HCT116 (cell line): Measurements from ENCODE around the gene SLC35A1. TPM values are rescaled to one million over a fixed set of nuclear protein-coding genes. Genes with fewer than 3 reads are reported as not detected.

Experiments
- ATAC-seq: fragments of 200-7000 bp; cut with Tn5 transposase; 2 replicates; pipeline ENCODE4 v1.9.1; 2020; ENCODE audit warnings: mild to moderate bottlenecking, moderate library complexity
- BruUV-seq: library from RNA; stranded (reverse); fragments of 400-500 nt; replicated peaks from 2 replicates; lab custom pipeline; 2021; lab: Mats Ljungman, UMichigan
- CTCF ChIA-PET: fragments of 300-600 bp; sonication (Branson Sonifier 250); formaldehyde crosslinking; loops from one replicate; lab custom pipeline; 2021; ENCODE audit warnings: antibody characterized with exemption; lab: Charles Lee
- POLR2A ChIA-PET: fragments of 300-600, 350-600 bp; sonication (Branson Sonifier 250); formaldehyde crosslinking; loops from one replicate; lab custom pipeline; 2021; ENCODE audit warnings: antibody characterized with exemption; lab: Charles Lee
- RAD21 ChIA-PET, 2 experiments: fragments of 300-600 bp; sonication (Branson Sonifier 250); formaldehyde crosslinking; loops; one replicate each; lab custom pipeline; 2023; ENCODE audit warnings: low total read pairs in 2 of 2; ENCODE audit not compliant: uncharacterized antibody in 2 of 2, unreplicated experiment in 2 of 2, low non-redundant PET in 1 of 2; lab: Charles Lee
- DNase-seq: peaks from one replicate; pipeline ENCODE4 v3.0.0-alpha.2; 2010; ENCODE audit warnings: low read depth, low spot score
- H2AFZ ChIP-seq: fragments of 200-600 bp; shearing (Covaris generic), sonication (generic); 2 replicates; pipeline ENCODE4 v1.6.1; 2017; ENCODE audit warnings: low read depth, mixed run types, mixed read lengths, antibody characterized with exemption, low read length; ENCODE audit not compliant: poor library complexity, severe bottlenecking
- H3K27ac ChIP-seq: 2 replicates; pipeline ENCODE4 v1.5.1; 2012; ENCODE audit warnings: low read depth, low read length
- H3K27me3 ChIP-seq: fragments of 200-600 bp; sonication (generic); 2 replicates; pipeline ENCODE4 v1.6.1; 2016; ENCODE audit warnings: mixed run types, low read length, mixed read lengths; ENCODE audit not compliant: insufficient read depth
- H3K36me3 ChIP-seq, 2 experiments: fragments of 200-500 bp in 1 of 2; fragments of 200-600 bp in 1 of 2; sonication (Bioruptor generic) in 1 of 2; sonication (generic) in 1 of 2; 2 replicates each; pipeline versions ENCODE4 v1.5.1 to v1.6.1; 2014 to 2016; ENCODE audit warnings: low read length in 2 of 2, inconsistent platforms in 1 of 2, mixed read lengths in 1 of 2, mixed run types in 1 of 2; ENCODE audit not compliant: insufficient read depth in 2 of 2, control insufficient read depth in 1 of 2
- H3K4me1 ChIP-seq, 2 experiments: fragments of 200-600 bp in 1 of 2; sonication (generic) in 1 of 2; 2 replicates each; pipeline versions ENCODE4 v1.5.1 to v1.6.1; 2012 to 2017; ENCODE audit warnings: low read length in 2 of 2, inconsistent platforms in 1 of 2, mild to moderate bottlenecking in 1 of 2, mixed read lengths in 1 of 2, mixed run types in 1 of 2, moderate library complexity in 1 of 2; ENCODE audit not compliant: insufficient read depth in 2 of 2, control insufficient read depth in 1 of 2
- H3K4me2 ChIP-seq: fragments of 200-600 bp; sonication (generic); 2 replicates; pipeline ENCODE4 v1.6.1; 2017; ENCODE audit warnings: mixed run types, low read length, mixed read lengths
- H3K4me3 ChIP-seq, 2 experiments: fragments of 200-600 bp in 1 of 2; sonication (generic) in 1 of 2; replicated peaks in 1 of 2; 2 replicates each; pipeline ENCODE4 v1.5.1; 2011 to 2016; ENCODE audit warnings: low read length in 2 of 2, control low read depth in 1 of 2, low read depth in 1 of 2, mild to moderate bottlenecking in 1 of 2, mixed read lengths in 1 of 2, mixed run types in 1 of 2
- H3K79me2 ChIP-seq: fragments of 200-600 bp; sonication (generic); 2 replicates; pipeline ENCODE4 v1.6.1; 2017; ENCODE audit warnings: mild to moderate bottlenecking, mixed run types, low read length, moderate library complexity, mixed read lengths; ENCODE audit not compliant: insufficient read depth
- H3K9ac ChIP-seq: fragments of 200-600 bp; sonication (generic); 2 replicates; pipeline ENCODE4 v1.6.1; 2016; ENCODE audit warnings: low read length, mixed read lengths
- H3K9me2 ChIP-seq: fragments of 200-600 bp; sonication (generic), shearing (Covaris generic); 2 replicates; pipeline ENCODE4 v1.6.1; 2017; ENCODE audit warnings: mixed run types, mild to moderate bottlenecking, moderate library complexity; ENCODE audit not compliant: insufficient read depth
- H3K9me3 ChIP-seq, 2 experiments: fragments of 200-500 bp in 1 of 2; fragments of 200-600 bp in 1 of 2; sonication (Bioruptor generic) in 1 of 2; sonication (generic) in 1 of 2; 2 replicates each; pipeline ENCODE4 v1.6.1; 2014 to 2017; ENCODE audit warnings: low read length in 2 of 2, mixed read lengths in 2 of 2, inconsistent platforms in 1 of 2, low read depth in 1 of 2, mild to moderate bottlenecking in 1 of 2, mixed run types in 1 of 2, moderate library complexity in 1 of 2; ENCODE audit not compliant: control insufficient read depth in 1 of 2, insufficient read depth in 1 of 2
- H4K20me1 ChIP-seq: fragments of 200-600 bp; sonication (generic), shearing (Covaris generic); 2 replicates; pipeline ENCODE4 v1.6.1; 2017; ENCODE audit warnings: mixed run types, mild to moderate bottlenecking, moderate library complexity; ENCODE audit not compliant: insufficient read depth
- CBX3 ChIP-seq: IDR thresholded peaks from 2 replicates; pipeline ENCODE4 v1.6.1; 2012; ENCODE audit warnings: low read depth
- CEBPB ChIP-seq: IDR thresholded peaks from 2 replicates; pipeline ENCODE4 v1.6.1; 2012; ENCODE audit warnings: low read depth
- EGR1 ChIP-seq: IDR thresholded peaks from 2 replicates; pipeline ENCODE4 v1.6.1; 2012; ENCODE audit warnings: low read depth
- ELF1 ChIP-seq: IDR thresholded peaks from 2 replicates; pipeline ENCODE4 v1.6.1; 2012; ENCODE audit warnings: low read depth, borderline replicate concordance
- EZH2 ChIP-seq: fragments of 200-600 bp; sonication (generic); IDR thresholded peaks from 2 replicates; pipeline ENCODE4 v1.6.1; 2017; ENCODE audit warnings: antibody characterized with exemption, mixed run types
- EZH2phosphoT487 ChIP-seq: fragments of 200-600 bp; IDR thresholded peaks from 2 replicates; pipeline ENCODE4 v1.6.1; 2018; ENCODE audit warnings: antibody characterized with exemption, borderline replicate concordance
- FOSL1 ChIP-seq: IDR thresholded peaks from 2 replicates; pipeline ENCODE4 v1.6.1; 2012; ENCODE audit warnings: low read depth
- JUND ChIP-seq: IDR thresholded peaks from 2 replicates; pipeline ENCODE4 v1.6.1; 2012
- POLR2A ChIP-seq: IDR thresholded peaks from 2 replicates; pipeline ENCODE4 v1.7.0; 2011; ENCODE audit warnings: borderline replicate concordance; ENCODE audit not compliant: insufficient read depth, insufficient read length; ENCODE audit errors: extremely low read depth
- POLR2AphosphoS5 ChIP-seq: IDR thresholded peaks from 2 replicates; pipeline ENCODE4 v1.6.1; 2011; ENCODE audit warnings: mild to moderate bottlenecking, low read depth, low read length, moderate library complexity
- SIN3A ChIP-seq: IDR thresholded peaks from 2 replicates; pipeline ENCODE4 v1.6.1; 2012; ENCODE audit warnings: low read depth
- SP1 ChIP-seq: IDR thresholded peaks from 2 replicates; pipeline ENCODE4 v1.6.1; 2012; ENCODE audit warnings: low read depth
- SRF ChIP-seq: IDR thresholded peaks from 2 replicates; pipeline ENCODE4 v1.6.1; 2012; ENCODE audit warnings: low read depth
- TCF7L2 ChIP-seq: IDR thresholded peaks from 2 replicates; pipeline ENCODE4 v1.7.0; 2011; ENCODE audit warnings: borderline replicate concordance, inconsistent platforms; ENCODE audit not compliant: insufficient read depth, insufficient read length; ENCODE audit errors: extremely low read depth
- ZFX ChIP-seq: fragments of 450-650 bp; IDR thresholded peaks from 2 replicates; pipeline ENCODE4 v1.6.1; 2017
- ZNF274 ChIP-seq: fragments of 200-500 bp; sonication (Bioruptor generic); IDR thresholded peaks from 2 replicates; pipeline ENCODE4 v1.6.1; 2014; ENCODE audit warnings: mild to moderate bottlenecking, low read depth, low read length, inconsistent platforms
- intact Hi-C: fragments of 100-400 bp; cut with micrococcal nuclease; formaldehyde crosslinking; loops from 2 replicates; pipeline ENCODE4 v1.10.0; 2022
- total RNA-seq: library from RNA; stranded (reverse); gene quantifications from one replicate; pipeline ENCODE4 v1.2.1, GENCODE V29; 2021; ENCODE audit not compliant: unreplicated experiment
- TF ChIP-seq, protein P1 (sequence below), 3 experiments: fragments of 200-600 bp in 1 of 3; sonication (generic) in 1 of 3; IDR thresholded peaks in 2 of 3; conservative IDR thresholded peaks in 1 of 3; 2 replicates each; pipeline ENCODE4 v1.5.1; 2012 to 2017; ENCODE audit warnings: low read depth in 2 of 3, low read length in 2 of 3, antibody characterized with exemption in 1 of 3, borderline replicate concordance in 1 of 3, control low read depth in 1 of 3, mild to moderate bottlenecking in 1 of 3, mixed read lengths in 1 of 3, mixed run types in 1 of 3, moderate library complexity in 1 of 3; ENCODE audit not compliant: insufficient read depth in 1 of 3
- TF ChIP-seq, protein P2 (sequence below): IDR thresholded peaks from 2 replicates; pipeline ENCODE4 v1.6.1; 2012; ENCODE audit warnings: low read depth
- TF ChIP-seq, protein P3 (sequence below): IDR thresholded peaks from 2 replicates; pipeline ENCODE4 v1.6.1; 2011; ENCODE audit warnings: mild to moderate bottlenecking, low read length, moderate library complexity; ENCODE audit not compliant: insufficient replicate concordance; ENCODE audit errors: extremely low read depth
- TF ChIP-seq, protein P4 (sequence below): IDR thresholded peaks from 2 replicates; pipeline ENCODE4 v1.6.1; 2012

The SLC35A1 gene
- total RNA-seq, 1 experiment from 2014 or later, result 29.1 TPM

DNA sequence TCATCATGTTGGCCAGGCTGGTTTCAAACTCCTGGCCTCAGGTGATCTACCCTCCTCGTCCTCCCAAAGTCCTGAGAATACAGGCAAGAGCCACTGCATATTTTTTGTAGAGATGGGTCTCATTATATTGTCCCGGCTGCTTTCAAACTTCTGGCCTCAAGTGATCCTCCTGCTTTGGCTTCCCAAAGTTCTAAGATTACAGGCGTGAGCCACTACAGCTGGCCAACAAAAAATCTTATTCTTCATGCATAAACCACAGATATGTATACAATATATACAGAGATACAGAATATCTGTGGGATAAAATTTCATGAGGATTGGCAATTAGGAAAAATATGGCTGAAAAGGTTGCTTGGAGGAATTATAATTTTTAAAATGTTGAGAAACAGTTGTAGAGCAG is 49.9 kb downstream of the SLC35A1 start (continued):
- no peak for TF ChIP-seq SP1

DNA sequence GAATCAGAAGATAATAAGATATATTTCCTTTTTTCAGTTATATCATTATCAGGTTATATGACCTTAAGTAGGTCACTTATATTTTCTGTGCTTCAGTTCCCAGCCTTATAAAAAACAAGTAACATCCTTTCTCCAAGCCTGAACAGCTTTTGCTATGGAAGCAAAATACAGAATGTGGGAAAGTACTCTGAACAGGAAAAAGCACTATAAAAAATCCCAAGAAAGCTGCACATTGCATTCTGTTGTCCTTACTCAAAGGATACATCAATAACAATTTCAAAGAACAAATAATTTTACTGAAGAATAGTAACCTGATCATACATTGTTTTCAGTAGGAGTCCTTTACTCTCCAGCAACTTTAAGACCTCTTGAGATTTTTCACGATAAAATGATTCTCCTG is 56.4 kb downstream of the SLC35A1 start:
- POLR2A ChIA-PET, result no interaction called here
- intact Hi-C loops, result no loop called here
- BruUV-seq, result no TSS peak
- DNase-seq, result no peak
- no peak for ATAC-seq
- H3K4me3 ChIP-seq, result no peak overlapping the region
- H3K36me3 ChIP-seq, result peaks cover 0 to 7% of the 10 kb centered on the region in 2 experiments; a peak in 2 of 4 replicates
- H3K27me3 ChIP-seq, result no peaks in the 10 kb centered on the region
- H3K79me2 ChIP-seq, result no peaks in the 10 kb centered on the region; the same call in 1 of the 2 replicates
- TF ChIP-seq, protein P1, sequence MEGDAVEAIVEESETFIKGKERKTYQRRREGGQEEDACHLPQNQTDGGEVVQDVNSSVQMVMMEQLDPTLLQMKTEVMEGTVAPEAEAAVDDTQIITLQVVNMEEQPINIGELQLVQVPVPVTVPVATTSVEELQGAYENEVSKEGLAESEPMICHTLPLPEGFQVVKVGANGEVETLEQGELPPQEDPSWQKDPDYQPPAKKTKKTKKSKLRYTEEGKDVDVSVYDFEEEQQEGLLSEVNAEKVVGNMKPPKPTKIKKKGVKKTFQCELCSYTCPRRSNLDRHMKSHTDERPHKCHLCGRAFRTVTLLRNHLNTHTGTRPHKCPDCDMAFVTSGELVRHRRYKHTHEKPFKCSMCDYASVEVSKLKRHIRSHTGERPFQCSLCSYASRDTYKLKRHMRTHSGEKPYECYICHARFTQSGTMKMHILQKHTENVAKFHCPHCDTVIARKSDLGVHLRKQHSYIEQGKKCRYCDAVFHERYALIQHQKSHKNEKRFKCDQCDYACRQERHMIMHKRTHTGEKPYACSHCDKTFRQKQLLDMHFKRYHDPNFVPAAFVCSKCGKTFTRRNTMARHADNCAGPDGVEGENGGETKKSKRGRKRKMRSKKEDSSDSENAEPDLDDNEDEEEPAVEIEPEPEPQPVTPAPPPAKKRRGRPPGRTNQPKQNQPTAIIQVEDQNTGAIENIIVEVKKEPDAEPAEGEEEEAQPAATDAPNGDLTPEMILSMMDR (IDR thresholded peaks at IDR 0.05 in 2 of 3, conservative IDR thresholded peaks at IDR 0.05 in 1 of 3; ENCODE audit: borderline replicate concordance in 1 of 3, insufficient read depth in 1 of 3, low read depth in 2 of 3, low read length in 2 of 3), result no peak
- TF ChIP-seq SRF (no peak), ELF1 (no peak), EGR1 (no peak), EZH2phosphoT487 (no peak), EZH2 (no peak), ZFX (no peak), FOSL1 (no peak), CEBPB (no peak), JUND (no peak), SP1 (no peak), POLR2AphosphoS5 (no peak), ZNF274 (no peak), POLR2A (no peak), CBX3 (no peak), SIN3A (no peak), TCF7L2 (no peak)
- TF ChIP-seq, protein P2, sequence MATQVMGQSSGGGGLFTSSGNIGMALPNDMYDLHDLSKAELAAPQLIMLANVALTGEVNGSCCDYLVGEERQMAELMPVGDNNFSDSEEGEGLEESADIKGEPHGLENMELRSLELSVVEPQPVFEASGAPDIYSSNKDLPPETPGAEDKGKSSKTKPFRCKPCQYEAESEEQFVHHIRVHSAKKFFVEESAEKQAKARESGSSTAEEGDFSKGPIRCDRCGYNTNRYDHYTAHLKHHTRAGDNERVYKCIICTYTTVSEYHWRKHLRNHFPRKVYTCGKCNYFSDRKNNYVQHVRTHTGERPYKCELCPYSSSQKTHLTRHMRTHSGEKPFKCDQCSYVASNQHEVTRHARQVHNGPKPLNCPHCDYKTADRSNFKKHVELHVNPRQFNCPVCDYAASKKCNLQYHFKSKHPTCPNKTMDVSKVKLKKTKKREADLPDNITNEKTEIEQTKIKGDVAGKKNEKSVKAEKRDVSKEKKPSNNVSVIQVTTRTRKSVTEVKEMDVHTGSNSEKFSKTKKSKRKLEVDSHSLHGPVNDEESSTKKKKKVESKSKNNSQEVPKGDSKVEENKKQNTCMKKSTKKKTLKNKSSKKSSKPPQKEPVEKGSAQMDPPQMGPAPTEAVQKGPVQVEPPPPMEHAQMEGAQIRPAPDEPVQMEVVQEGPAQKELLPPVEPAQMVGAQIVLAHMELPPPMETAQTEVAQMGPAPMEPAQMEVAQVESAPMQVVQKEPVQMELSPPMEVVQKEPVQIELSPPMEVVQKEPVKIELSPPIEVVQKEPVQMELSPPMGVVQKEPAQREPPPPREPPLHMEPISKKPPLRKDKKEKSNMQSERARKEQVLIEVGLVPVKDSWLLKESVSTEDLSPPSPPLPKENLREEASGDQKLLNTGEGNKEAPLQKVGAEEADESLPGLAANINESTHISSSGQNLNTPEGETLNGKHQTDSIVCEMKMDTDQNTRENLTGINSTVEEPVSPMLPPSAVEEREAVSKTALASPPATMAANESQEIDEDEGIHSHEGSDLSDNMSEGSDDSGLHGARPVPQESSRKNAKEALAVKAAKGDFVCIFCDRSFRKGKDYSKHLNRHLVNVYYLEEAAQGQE, result no peak
- TF ChIP-seq, protein P3, sequence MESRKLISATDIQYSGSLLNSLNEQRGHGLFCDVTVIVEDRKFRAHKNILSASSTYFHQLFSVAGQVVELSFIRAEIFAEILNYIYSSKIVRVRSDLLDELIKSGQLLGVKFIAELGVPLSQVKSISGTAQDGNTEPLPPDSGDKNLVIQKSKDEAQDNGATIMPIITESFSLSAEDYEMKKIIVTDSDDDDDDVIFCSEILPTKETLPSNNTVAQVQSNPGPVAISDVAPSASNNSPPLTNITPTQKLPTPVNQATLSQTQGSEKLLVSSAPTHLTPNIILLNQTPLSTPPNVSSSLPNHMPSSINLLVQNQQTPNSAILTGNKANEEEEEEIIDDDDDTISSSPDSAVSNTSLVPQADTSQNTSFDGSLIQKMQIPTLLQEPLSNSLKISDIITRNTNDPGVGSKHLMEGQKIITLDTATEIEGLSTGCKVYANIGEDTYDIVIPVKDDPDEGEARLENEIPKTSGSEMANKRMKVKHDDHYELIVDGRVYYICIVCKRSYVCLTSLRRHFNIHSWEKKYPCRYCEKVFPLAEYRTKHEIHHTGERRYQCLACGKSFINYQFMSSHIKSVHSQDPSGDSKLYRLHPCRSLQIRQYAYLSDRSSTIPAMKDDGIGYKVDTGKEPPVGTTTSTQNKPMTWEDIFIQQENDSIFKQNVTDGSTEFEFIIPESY, result no peak
- TF ChIP-seq, protein P4, sequence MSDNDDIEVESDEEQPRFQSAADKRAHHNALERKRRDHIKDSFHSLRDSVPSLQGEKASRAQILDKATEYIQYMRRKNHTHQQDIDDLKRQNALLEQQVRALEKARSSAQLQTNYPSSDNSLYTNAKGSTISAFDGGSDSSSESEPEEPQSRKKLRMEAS, result no peak
- H3K4me2 ChIP-seq, result no peak overlapping the region
- H3K9me2 ChIP-seq, result no peaks in the 10 kb centered on the region
- H2AFZ ChIP-seq, result no peak overlapping the region
- CTCF ChIA-PET, result no interaction called here
- H3K27ac ChIP-seq, result no peak overlapping the region
- RAD21 ChIA-PET, result no interaction called here
- no peaks in the 10 kb centered on the region for H3K4me1 ChIP-seq
- no peak overlapping the region for H3K9ac ChIP-seq
- H4K20me1 ChIP-seq, result no peaks in the 10 kb centered on the region
- no peaks in the 10 kb centered on the region for H3K9me3 ChIP-seq
